ENCODE measurements around the gene TSPEAR.

The TSPEAR gene

GRCh38 chr21:44619886-44620285 is 91.5 kb downstream of the TSPEAR start:
- DNase-seq, result no peak
- Mint-ChIP-seq H3K27me3 (no peaks in the 10 kb centered on the region), H3K9me3 (peaks cover 16 to 45% of the 10 kb centered on the region in 2 donors), H3K36me3 (ENCODE audit: insufficient read depth) (peaks cover 5% of the 10 kb centered on the region), H3K4me3 (peak overlapping the region in 1 of 2 donors; percentile 81), H3K27ac (peak overlapping the region; percentile 91 to 94), H3K4me1 (ENCODE audit: low read depth in 2 of 2) (peaks cover 34 to 56% of the 10 kb centered on the region in 2 donors)
- no peak for ATAC-seq (replicated peaks)

GRCh38 chr21:44618909-44619308 is 92.5 kb downstream of the TSPEAR start:
- peaks cover 9% of the 10 kb centered on the region for H3K36me3 Mint-ChIP-seq (ENCODE audit: insufficient read depth)
- ATAC-seq (replicated peaks) (peak; percentile 99), DNase-seq (peak; percentile 53 to 58 (median 53))
- H3K9me3 Mint-ChIP-seq, result peaks cover 14 to 41% of the 10 kb centered on the region in 2 donors
- H3K4me3 Mint-ChIP-seq, result peak overlapping the region; percentile 76 to 81
- H3K27me3 Mint-ChIP-seq, result no peaks in the 10 kb centered on the region
- H3K4me1 Mint-ChIP-seq (ENCODE audit: low read depth in 2 of 2), result peaks cover 33 to 54% of the 10 kb centered on the region in 2 donors
- H3K27ac Mint-ChIP-seq, result peak overlapping the region; percentile 91 to 94

- ATAC-seq (replicated peaks), result peak; percentile 46
- H3K36me3 Mint-ChIP-seq (ENCODE audit: insufficient read depth), result peaks cover 10% of the 10 kb centered on the region
- peaks cover 33 to 50% of the 10 kb centered on the region in 2 donors for H3K4me1 Mint-ChIP-seq (ENCODE audit: low read depth in 2 of 2)
- H3K9me3 Mint-ChIP-seq, result peaks cover 10 to 37% of the 10 kb centered on the region in 2 donors
- DNase-seq, result peak in 1 of 3 experiments; percentile 8
- no peaks in the 10 kb centered on the region for H3K27me3 Mint-ChIP-seq
- peak overlapping the region; percentile 76 to 81 for H3K4me3 Mint-ChIP-seq
- H3K27ac Mint-ChIP-seq, result peak overlapping the region; percentile 91 to 94
Observed at GRCh38 chr21:44618504-44618903, 92.9 kb downstream of the TSPEAR start.

- ATAC-seq (replicated peaks), result no peak
- no peaks in the 10 kb centered on the region for H3K27me3 Mint-ChIP-seq
- H3K4me3 Mint-ChIP-seq, result peak overlapping the region in 1 of 2 donors; percentile 41
- peaks cover 31 to 40% of the 10 kb centered on the region in 2 donors for H3K4me1 Mint-ChIP-seq (ENCODE audit: low read depth in 2 of 2)
- H3K36me3 Mint-ChIP-seq (ENCODE audit: insufficient read depth), result peaks cover 10% of the 10 kb centered on the region
- no peak for DNase-seq
- H3K9me3 Mint-ChIP-seq, result peaks cover 8 to 22% of the 10 kb centered on the region in 2 donors
- H3K27ac Mint-ChIP-seq, result peak overlapping the region in 1 of 2 donors; percentile 91
Observed at GRCh38 chr21:44617071-44617501, 94.3 kb downstream of the TSPEAR start.

- peak overlapping the region; percentile 85 to 91 for H3K27ac Mint-ChIP-seq
- no peaks in the 10 kb centered on the region for H3K27me3 Mint-ChIP-seq
- no peak for DNase-seq
- H3K36me3 Mint-ChIP-seq (ENCODE audit: insufficient read depth), result peaks cover 10% of the 10 kb centered on the region
- ATAC-seq (replicated peaks), result no peak
- no peak overlapping the region for H3K4me3 Mint-ChIP-seq
- H3K9me3 Mint-ChIP-seq, result peaks cover 8 to 20% of the 10 kb centered on the region in 2 donors
- peaks cover 31 to 40% of the 10 kb centered on the region in 2 donors for H3K4me1 Mint-ChIP-seq (ENCODE audit: low read depth in 2 of 2)
Observed at GRCh38 chr21:44616591-44616926, 94.8 kb downstream of the TSPEAR start.

- Mint-ChIP-seq H3K9me3 (peaks cover 11 to 20% of the 10 kb centered on the region in 2 donors), H3K27ac (peak overlapping the region; percentile 85 to 91), H3K4me1 (ENCODE audit: low read depth in 2 of 2) (peaks cover 31 to 40% of the 10 kb centered on the region in 2 donors), H3K36me3 (ENCODE audit: insufficient read depth) (peaks cover 10% of the 10 kb centered on the region), H3K27me3 (no peaks in the 10 kb centered on the region), H3K4me3 (peak overlapping the region; percentile 16 to 27)
- DNase-seq (no peak), ATAC-seq (replicated peaks) (no peak)
Observed at GRCh38 chr21:44615911-44616590, 95.3 kb downstream of the TSPEAR start.

GRCh38 chr21:44615466-44615865 is 95.9 kb downstream of the TSPEAR start:
- H3K27ac Mint-ChIP-seq, result peak overlapping the region in 1 of 2 donors; percentile 85
- no peaks in the 10 kb centered on the region for H3K27me3 Mint-ChIP-seq
- H3K9me3 Mint-ChIP-seq, result peaks cover 7 to 15% of the 10 kb centered on the region in 2 donors
- ATAC-seq (replicated peaks) (no peak), DNase-seq (no peak)
- H3K4me1 Mint-ChIP-seq (ENCODE audit: low read depth in 2 of 2), result peaks cover 27 to 40% of the 10 kb centered on the region in 2 donors
- H3K4me3 Mint-ChIP-seq, result no peak overlapping the region
- H3K36me3 Mint-ChIP-seq (ENCODE audit: insufficient read depth), result peaks cover 10% of the 10 kb centered on the region

GRCh38 chr21:44614961-44615391 is 96.4 kb downstream of the TSPEAR start:
- Mint-ChIP-seq H3K27me3 (no peaks in the 10 kb centered on the region), H3K27ac (no peak overlapping the region), H3K4me3 (no peak overlapping the region), H3K9me3 (peaks cover 7 to 14% of the 10 kb centered on the region in 2 donors), H3K4me1 (ENCODE audit: low read depth in 2 of 2) (peaks cover 27 to 37% of the 10 kb centered on the region in 2 donors), H3K36me3 (ENCODE audit: insufficient read depth) (peaks cover 10% of the 10 kb centered on the region)
- no peak for DNase-seq
- no peak for ATAC-seq (replicated peaks)

GRCh38 chr21:44614161-44614631 is 97.2 kb downstream of the TSPEAR start:
- H3K9me3 Mint-ChIP-seq, result peaks cover 9 to 14% of the 10 kb centered on the region in 2 donors
- no peak overlapping the region for H3K27ac Mint-ChIP-seq
- no peaks in the 10 kb centered on the region for H3K27me3 Mint-ChIP-seq
- DNase-seq, result no peak
- H3K4me3 Mint-ChIP-seq, result no peak overlapping the region
- no peak for ATAC-seq (replicated peaks)
- H3K4me1 Mint-ChIP-seq (ENCODE audit: low read depth in 2 of 2), result peaks cover 20 to 29% of the 10 kb centered on the region in 2 donors
- peaks cover 10% of the 10 kb centered on the region for H3K36me3 Mint-ChIP-seq (ENCODE audit: insufficient read depth)

- H3K27me3 Mint-ChIP-seq, result no peaks in the 10 kb centered on the region
- H3K27ac Mint-ChIP-seq, result peak overlapping the region in 1 of 2 donors; percentile 73
- H3K36me3 Mint-ChIP-seq (ENCODE audit: insufficient read depth), result peaks cover 10% of the 10 kb centered on the region
- no peak for ATAC-seq (replicated peaks)
- DNase-seq, result no peak
- peaks cover 9 to 16% of the 10 kb centered on the region in 2 donors for H3K9me3 Mint-ChIP-seq
- H3K4me3 Mint-ChIP-seq, result no peak overlapping the region
- peaks cover 14 to 23% of the 10 kb centered on the region in 2 donors for H3K4me1 Mint-ChIP-seq (ENCODE audit: low read depth in 2 of 2)
Observed at GRCh38 chr21:44613386-44614155, 97.8 kb downstream of the TSPEAR start.

GRCh38 chr21:44612669-44613229 is 98.6 kb downstream of the TSPEAR start:
- Mint-ChIP-seq H3K4me1 (ENCODE audit: low read depth in 2 of 2) (peaks cover 8 to 15% of the 10 kb centered on the region in 2 donors), H3K27ac (peak overlapping the region; percentile 73 to 76), H3K9me3 (peaks cover 9 to 16% of the 10 kb centered on the region in 2 donors)

GRCh38 chr21:44612029-44612486 is 99.3 kb downstream of the TSPEAR start, which contains the start of gene KRTAP10-8:
Gene KRTAP10-8 (plus strand): TSS chr21:44612079. CDS start chr21:44612101, 22 bp downstream.
- Mint-ChIP-seq H3K4me3 (no peak within 1 kb of the TSS), H3K4me1 (ENCODE audit: low read depth in 2 of 2) (peaks cover 8 to 11% of the 10 kb centered on the region in 2 donors), H3K9me3 (peaks cover 9 to 16% of the 10 kb centered on the region in 2 donors), H3K27me3 (no peaks in the 10 kb centered on the region), H3K27ac (peak within 1 kb of the TSS; percentile 73 to 76), H3K36me3 (ENCODE audit: insufficient read depth) (peaks cover 10% of the 10 kb centered on the region)
- DNase-seq, result no peak
- no peak for ATAC-seq (replicated peaks)

More at GRCh38 chr21:44612669-44613229, 98.6 kb downstream of the TSPEAR start:
- no peak for ATAC-seq (replicated peaks)
- DNase-seq, result no peak
- H3K4me3 Mint-ChIP-seq, result no peak overlapping the region
- no peaks in the 10 kb centered on the region for H3K27me3 Mint-ChIP-seq
- H3K36me3 Mint-ChIP-seq (ENCODE audit: insufficient read depth), result peaks cover 10% of the 10 kb centered on the region

- Mint-ChIP-seq H3K4me1 (ENCODE audit: low read depth in 2 of 2) (peaks cover 6 to 8% of the 10 kb centered on the region in 2 donors), H3K9me3 (peaks cover 9 to 16% of the 10 kb centered on the region in 2 donors), H3K27me3 (peaks cover 0 to 3% of the 10 kb centered on the region in 2 donors), H3K27ac (no peak overlapping the region), H3K4me3 (no peak overlapping the region), H3K36me3 (ENCODE audit: insufficient read depth) (peaks cover 10% of the 10 kb centered on the region)
- ATAC-seq (replicated peaks) (no peak), DNase-seq (no peak)
Observed at GRCh38 chr21:44611551-44611950, 99.8 kb downstream of the TSPEAR start.

Measured in effector memory CD8-positive, alpha-beta T cell (primary cell).